GM12892 (cell line): Measurements from ENCODE around the gene CIB4.

ENCODE experiments used
- POLR2A ChIP-seq: IDR thresholded peaks from 2 replicates; pipeline ENCODE4 v1.6.1; 2011; ENCODE audit warnings: low read depth, low read length, control low read depth
- POLR2AphosphoS5 ChIP-seq: IDR thresholded peaks from 2 replicates; pipeline ENCODE4 v1.6.1; 2011; ENCODE audit warnings: low read depth, low read length, control low read depth

DNA sequence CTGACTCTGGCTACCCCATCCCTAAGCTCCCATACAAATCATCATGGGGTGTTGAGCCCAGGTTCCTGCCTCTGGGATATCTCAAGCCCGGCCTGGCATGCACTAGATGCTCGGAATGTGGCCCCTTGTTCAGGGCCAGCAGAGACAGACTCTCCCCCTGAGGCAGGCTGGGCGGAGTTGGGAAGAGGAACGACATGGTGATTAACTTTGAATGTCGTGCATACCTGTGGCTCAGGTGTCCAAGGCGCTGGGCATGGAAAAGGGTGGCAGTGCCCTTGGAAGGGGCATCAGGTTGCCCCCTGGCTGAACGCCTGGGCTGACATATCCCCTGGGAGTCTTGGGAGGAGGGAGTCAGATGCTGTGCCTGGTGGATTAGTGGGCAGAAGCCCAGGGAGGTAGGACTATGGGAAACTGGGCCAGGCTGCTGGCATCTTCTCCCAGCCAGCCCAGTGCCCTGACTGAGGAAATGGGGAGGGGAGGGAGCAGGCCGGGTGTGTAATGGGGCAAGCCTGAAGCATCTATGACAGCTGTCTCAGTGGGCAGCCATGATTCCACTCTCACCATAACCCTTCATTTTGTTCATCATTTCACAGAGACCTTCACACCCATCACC, 105.4 kb downstream of the CIB4 start:
- no peak for TF ChIP-seq POLR2A
- TF ChIP-seq POLR2AphosphoS5, result no peak
